ENCODE results near the gene PLA2G4E.

The PLA2G4E gene

DNA sequence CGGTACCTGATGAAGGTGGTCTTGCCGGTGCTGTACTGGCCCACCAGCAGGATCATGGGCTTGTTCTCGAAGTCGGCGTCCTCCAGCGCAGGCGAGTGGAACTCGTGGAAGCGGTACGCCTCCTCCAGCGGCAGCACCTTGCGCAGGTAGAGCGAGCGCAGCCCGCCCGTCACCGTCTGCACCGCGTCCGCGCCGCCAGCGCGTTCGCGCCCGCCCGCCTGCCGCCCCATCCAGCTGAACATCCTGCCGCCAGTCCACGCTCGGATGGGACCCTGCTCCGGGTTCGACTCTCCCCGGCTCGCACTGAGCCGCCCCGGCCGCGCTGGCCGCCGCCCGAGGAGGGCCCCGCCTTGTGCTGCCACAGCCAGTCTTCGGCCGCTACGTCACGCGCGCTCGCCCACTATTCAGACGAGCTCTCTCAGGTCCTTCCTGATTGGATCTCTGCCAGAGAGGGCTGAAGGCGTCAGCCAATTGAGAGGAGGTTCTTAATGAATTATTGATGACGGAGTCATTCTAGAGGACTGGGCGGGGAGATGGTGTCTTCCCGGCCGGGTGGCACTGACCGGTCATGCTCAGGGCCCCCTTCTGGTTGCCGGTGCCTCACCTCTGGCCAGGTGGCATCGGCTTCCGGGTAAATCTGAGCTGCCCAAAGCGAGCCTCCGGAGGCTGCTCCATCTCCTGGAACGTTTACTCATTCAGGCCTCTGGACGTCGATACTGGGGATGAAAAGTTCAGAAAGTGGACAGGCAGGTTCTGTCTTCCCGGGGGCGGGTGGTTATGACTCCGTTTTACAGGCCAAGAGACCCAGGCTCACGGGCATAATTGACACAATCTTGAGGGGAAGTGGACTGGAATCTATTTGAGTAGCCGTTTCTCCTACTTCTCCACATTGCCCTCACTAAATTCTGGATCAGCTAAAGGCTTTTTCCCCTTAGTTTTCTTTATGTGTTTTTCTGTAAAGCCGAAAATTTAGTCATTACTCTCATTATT, 48.3 kb downstream of the PLA2G4E start, which contains the start of gene EHD4:
EHD4 (minus strand) TSS at position 305 of the 990 bp plus-strand sequence; CDS start at position 242, 63 bp downstream.
- DNase-seq, result peak; percentile 97

DNA sequence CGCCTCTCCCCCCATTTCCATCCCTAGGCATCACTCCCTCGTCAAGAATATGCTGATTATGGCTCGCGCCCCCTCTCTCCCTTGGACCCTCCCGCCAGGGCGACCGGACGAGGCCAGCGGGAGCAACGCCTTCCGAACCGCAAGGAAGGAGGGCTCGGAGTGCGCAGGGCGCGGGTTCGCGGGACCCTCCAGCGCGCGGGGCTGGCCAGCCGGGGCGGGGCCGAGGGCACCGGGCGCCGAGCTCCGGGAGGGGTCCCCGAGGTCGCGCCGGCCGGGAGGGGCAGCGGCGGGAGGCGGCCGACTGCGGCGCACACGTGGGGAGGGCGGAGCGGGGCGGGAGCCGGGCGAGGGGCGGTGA, 49.0 kb downstream of the PLA2G4E start:
- DNase-seq, result peak; percentile 38

DNA sequence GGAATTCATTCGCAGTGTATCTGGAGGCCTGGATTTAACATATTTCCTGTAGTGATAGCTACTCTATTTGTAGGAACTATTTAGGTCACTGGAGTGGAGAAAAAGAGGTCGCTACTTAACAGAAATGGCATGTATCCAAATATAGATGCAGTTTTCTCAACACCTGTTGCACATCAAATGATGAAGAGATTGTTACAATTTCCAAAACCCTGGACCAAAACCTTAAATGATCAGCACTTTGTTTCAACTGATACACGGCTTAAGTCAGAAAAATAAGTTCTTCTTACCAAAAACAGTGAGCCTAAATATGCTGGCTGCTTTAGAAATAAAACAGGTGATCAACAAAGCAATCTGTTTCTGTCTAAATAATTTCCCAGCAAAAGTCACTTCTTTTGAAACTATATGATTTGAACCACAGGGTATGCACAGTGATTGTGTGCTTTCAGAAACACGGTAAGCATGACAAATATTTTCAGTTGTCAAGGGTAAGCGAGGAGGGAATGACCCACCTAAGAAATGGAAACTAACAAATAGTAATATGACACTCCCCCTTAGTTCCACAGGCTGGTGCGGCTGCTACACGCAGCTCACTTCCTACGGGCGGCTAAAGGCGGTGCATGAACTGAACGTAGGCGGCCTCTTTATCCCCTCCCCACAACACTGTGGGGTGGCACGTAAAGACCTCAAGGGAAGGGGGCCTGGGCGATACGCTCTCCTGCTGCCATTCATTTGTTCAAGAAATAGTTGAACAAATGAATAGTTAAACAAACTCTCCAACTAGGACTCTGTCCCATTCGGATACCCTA, 49.5 kb downstream of the PLA2G4E start:
- DNase-seq, result peak; percentile 52

DNA sequence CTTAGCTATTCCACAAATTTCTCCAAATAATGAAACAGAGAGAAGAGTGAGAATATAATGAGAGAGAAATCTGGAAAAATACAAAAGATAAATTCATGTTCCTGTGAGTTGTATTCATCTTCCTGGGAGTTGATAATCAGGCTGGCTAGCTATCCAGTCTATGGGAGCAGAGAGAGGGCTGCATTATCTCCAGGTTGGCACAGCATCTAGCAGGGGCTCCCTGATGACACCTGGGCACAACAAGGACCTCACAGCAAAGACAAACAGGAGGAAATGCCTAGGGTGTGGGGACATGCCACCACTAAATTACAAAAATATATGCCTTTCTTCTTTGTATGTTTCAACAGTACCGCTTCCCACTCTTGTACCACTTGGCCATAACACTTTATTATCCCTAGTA, 50.4 kb downstream of the PLA2G4E start:
- no peak for DNase-seq

DNA sequence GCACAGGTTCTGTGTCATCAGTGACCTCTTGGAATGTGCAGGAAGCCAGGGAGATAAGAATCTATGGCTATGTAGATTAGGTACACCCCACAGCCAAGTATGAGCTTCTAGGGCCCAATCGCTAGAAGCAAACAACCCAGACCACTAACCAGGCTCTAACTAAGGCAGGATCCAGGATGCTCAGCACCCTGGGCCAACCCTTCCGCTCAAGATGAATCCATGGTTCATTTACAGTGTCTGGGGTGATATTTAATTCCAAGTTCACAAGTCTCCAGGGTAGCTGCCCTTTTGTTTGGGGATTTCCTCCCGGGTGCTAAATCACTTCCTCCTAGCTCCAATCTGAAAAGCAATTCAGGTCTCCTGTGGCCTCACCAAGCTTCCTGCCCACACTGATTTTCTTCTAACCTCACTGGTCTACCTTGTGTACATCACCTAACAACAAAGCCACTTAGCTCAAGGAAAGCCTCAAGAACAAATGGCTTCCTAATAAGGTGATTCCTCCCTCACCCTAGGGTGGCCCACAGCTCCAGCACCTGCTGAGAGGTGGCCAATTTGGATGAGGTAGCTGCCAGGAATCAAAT, 50.9 kb downstream of the PLA2G4E start:
- DNase-seq, result no peak

DNA sequence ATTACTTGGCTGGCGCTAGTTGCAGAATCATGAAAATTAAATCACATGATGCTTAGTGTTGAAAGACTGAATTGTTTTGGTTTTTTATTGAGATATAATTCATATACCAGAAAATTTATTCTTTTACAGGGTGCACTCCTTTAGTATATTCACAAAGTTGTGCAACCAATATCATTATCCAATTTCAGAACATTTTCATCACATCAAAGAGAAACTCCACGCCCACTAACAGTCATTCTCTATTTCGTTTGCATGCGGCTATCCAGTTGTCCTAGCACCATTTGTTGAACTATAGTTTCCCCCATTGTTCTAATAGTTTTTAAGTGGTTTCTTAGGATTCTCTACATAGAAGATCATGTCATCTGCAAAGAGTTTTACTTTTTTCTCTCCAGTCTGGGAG, 52.1 kb downstream of the PLA2G4E start:
- DNase-seq, result no peak

DNA sequence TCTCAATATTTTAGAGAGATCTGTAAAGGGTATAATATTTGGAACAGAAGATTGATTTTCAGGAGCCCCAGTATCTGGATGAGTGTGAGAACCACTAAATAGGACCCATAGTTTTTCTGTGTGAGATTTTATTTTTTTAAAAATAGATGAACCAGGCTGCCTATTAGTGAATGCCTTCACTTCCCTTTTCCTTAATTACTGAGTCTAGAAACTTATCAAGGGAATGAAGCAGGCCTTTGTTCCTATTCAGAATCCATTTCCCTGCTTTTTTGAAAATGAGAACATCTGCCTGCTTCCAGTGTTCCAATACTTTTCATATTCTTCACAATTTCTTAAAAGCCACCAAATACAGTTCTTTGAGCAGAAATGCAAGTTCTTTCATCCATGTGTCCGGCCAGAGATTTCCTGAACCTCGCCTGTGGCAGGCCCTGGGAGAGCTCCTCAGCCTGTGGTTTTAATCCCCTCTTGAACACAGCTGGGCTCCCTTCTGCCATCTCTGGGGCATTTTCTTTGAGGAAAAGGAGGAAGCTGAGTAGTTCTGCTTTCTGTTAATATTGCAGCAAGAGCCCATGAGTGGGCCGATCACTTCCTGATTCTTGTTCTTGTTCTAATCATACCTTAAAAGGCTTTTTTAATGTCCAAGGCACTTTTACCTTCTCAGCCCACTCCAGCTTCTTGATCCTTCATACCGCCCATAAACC, 53.2 kb downstream of the PLA2G4E start:
- DNase-seq, result no peak

DNA sequence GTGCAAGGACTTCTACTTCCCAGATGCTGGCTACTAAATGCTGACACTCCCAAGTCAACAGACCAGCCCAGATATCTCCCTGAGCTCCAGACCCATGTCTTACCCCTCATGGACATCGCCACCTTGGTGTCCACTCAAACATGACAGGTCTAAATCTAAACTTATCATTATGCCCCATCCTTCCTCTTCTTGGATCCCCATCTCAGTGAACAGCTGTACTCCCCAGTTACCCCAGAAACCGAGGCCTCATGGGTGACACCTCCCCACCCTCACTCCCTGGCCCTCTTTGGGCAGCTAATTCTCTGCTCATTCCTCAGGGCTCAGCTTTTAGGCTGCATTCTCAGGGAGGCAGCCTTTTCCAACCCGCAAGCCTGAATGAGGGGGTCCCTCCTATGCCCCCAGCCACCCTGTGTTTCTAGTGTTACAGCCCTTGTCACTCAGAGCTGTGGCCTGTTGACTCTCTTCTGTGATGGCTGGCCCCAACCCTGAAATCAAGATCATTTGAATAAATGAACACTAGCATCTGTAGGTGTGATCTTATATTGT, 53.8 kb downstream of the PLA2G4E start:
- DNase-seq, result no peak

DNA sequence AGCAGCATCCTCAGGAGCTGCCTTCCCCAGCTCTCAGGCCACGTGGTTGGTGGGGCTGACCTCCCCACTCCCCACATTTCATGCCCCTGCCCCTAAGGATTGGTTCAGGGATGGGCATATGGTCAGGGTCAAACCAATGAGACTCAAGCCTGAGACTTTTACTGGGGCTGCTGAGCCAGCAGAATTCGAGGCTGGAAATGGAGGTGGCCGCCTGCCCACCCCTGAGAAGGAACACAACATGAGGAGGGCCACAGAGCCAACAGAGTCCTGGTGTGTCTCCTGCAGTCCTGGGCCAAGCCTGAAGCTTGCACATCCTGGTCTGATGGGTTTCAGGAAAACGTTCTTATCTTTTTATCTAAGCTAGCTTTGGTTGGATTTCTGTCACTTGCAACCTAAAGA, 54.4 kb downstream of the PLA2G4E start:
- DNase-seq, result no peak

DNA sequence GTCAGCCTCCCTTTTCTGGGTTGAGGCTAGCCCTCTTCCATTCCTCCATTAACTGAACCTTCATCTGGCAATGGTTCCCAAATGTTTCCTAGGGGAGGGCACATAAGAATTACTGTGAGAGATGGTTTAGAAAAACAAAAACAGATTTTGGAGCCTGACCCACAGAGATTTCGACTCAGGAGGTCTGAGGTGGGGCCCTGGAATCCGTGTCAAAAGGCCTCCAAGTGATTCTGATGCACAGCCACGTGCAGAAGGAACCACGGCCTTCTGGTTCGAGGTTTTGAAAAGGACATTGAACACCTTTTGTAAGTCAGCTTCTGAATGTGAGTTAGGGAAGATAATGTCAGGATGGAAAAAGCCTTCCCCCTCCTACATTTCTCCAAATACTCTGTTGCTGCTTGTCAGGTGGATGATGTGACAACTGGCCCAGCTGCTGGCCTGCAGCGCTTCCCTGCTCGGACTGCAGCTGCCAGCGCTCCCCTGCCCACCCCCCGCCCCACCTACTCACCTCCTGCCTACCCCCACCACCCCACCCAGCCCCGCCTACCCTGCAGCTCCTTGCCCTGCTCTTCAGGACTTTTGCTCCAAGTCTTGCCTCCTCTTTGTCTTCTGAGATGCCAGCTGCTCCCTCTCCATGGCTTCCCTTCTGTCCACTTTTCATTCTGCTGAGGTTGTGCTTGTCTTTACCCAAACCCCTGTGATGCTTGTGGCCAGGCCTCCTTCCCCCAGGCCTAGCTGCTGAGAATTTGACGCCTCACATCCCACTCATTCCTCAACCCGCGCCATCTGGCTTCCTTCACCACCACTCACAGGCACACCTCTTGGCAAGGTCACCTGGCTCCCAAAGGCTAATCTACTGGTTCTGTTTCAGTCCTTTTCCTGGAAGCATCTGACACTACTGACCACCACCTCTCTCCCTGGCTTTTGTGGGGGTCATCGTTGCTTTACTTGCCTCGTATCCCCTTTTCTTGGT, 55.1 kb downstream of the PLA2G4E start:
- DNase-seq, result no peak

DNA sequence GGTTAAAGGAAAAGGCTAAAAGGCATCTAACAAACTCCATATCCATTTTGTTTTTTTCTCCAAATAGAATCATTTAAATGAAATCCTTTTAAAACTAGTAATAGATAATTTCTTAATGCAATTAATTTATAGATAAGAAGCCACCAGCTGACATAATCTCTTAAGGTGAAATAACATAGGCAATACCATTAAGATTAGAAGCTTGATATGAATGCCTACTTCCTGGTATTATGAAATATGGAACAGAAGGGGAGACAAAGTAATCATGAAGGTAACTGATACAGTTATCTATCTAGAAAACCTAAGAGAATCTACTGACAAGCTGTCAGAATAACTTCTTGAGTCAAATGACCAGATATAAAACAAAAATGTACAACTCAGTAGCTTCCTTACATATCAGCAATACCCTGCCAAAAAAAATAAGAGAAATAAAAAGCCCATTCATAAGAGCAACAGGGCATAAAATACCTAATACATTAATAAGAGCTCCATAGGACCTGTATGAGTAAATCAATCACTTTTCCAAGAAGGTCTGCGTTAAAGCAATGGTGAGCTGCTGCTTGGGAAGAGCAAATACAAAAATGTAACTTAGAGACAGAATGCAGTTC, 59.1 kb downstream of the PLA2G4E start:
- DNase-seq, result no peak

DNA sequence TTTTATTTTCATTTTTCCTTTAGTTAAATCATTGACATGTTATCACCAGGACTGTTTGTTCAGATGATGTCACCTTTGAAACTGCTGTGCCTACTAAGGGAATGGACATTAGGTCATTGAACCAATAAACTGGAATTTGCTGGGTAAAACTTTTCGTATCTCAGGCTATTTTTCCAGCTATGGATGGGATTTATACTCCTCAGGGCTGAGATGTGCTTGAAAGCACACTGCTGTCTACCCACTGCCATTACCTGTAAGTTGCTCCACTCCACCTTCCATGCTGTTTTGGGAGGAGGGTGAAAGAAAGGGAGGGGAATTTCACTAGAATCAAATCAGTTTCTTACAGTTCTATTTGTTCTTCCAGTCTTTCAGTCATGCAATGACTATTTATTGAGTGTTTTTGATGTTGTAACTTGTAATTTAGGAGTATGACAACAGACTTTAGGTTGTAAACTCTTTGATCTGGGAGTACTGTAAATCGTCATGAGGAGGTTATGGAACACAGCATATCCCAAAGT, 59.8 kb downstream of the PLA2G4E start:
- DNase-seq, result no peak

DNA sequence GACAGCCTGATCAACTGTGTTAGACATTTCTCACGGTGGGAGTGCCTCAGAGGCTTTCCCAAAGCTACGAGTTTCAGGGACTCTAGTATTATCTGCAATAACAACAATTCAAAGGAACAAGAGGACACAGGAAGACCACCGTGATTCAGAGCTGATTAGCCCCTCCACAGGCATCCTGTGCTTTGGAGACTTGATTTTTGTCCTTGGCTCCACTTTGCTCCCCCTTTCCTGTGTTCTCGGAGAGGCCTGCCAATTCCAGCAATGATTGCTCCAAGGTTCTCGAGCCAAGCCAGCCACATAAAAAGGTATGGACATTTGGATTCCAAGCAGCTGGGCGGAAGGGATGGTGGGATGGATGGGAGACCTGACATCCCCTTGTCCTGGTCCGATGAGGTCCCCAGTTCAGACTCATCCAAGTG, 62.8 kb downstream of the PLA2G4E start:
- DNase-seq, result no peak

DNA sequence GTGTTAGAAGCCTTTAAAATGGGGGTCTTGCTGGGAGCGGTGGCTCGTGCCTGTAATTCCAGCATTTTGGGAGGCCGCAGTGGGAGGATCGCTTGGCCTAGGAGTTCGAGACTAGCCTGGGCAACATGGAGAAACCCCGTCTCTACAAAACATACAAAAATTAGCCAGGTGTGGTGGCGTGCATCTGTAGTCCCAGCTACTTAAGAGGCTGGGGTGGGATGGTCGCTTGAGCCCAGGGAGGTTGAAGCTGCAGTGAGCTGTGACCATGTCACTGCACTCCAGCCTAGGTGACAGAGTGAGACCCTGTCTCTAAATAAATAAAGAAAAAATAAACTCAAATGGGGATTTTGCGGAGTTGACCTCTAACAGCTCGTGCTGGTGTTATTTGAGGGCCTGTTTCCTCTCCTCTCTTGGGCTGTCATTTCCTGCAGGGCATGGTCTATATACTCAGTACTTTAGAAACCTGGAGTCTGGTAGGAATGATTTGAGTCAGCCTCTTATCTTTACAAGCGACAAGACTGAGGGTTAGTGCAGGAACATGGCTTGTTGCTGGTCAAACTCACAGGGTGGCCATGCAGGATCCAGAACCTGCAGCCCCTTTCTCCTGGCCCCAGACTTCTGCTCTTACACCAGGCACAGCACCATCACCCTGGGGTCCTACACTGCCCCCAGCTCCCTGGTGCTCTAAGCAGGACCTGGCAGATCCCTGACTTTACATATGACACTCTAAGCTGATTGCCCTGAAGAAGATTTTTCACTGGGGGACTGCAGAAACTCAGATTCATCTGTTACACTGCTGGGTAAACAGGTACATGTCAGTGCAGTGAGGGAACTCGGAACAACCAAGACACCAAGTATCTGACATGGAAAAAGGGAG, 63.6 kb downstream of the PLA2G4E start:
- no peak for DNase-seq

DNA sequence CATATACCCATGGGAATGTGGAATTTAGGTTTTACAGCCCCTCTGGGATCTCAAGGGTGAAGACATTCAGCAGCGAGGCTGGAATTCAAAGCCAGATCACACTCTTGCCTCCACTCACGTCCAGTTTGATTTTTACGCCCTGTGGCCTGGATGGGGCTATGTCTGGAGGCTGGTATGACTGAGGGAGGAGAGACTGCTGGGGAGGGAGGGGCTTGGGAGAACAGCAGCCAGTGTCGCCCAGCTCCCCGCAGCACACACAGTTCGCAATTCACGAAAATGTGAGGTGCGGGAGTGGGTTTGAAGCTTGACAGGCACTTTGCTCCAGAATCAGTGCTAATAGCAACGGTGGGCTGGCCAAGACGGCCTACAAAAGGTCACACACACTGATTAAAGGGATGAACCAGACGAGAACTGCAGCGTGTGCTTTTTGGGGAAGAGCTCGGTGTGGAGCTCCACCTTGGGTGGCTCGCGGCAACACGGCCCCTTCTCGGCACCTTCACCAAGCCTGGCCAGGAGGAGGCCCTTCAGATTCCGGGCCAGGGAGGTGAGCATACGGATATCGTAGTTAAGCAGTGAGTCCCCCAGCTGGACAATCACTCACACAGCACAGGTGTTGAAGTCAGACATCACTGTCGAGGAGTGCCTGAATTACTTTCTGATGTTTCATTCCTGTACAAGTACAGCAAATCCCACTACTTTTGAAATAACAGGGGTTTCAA, 64.9 kb downstream of the PLA2G4E start:
- DNase-seq, result no peak

DNA sequence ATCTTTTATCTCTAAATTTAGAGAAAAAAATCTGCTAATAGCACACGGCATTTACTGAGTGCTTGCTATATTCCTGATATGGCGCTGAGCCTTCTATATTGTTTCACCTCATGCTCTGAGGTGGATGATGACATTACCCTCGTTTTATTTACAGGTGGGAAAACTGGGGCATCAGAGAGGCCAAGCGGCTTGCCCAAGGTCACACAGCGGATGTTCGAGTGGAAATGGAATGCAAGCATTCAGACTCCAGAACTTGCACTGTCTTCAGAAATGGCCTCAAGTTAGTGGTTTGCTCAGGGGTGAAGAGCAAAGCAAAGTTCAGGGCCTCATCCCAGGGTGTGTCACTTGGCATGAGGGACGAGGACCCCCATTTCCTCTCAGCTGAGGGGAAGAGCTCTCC, 65.7 kb downstream of the PLA2G4E start:
- no peak for DNase-seq

DNA sequence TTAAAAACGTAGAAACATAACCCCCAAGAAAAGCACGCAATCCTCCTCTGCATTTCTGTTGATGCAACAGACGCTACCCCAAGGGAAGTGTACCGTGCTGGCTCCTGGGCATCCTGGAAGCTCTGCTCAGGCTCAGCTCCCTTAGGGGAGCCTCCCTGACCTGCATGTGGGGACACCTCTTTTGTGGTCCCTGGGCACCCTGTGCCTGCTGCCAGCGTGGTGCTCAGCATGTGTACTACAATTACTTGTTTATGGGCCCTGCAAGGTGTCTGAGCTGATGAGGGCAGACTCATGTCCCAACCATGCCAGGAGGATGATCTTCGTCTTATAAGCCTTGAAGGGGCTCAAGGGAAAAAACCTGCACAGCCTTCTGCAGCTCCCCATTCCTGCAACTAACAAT, 66.8 kb downstream of the PLA2G4E start:
- DNase-seq, result no peak

DNA sequence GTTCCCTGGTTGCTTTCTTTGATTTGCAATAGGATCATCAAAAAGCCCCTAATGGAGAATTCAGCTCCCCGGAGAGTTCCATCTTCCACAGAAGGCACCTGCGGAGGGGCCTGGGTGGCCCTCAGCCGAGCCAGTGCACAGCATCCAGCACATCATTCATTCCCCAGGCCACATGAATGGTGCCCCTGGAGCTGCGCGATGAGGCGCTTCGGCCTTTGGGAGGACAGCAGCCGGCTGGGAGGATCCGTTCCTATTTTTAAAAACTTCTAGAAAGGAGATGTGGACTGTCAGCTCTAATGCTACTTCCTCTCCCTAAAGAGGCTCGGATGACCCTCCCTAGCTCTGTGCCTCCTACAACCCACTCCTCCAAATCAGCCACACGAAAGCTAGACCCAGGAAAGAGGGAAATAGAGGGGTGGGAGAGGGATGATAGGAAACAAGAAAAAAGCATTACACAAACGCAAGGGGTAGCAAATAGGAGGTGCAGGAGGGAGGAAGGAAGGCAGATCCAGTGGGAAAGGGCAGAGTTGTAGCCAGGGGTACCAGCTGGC, 68.8 kb downstream of the PLA2G4E start:
- DNase-seq, result no peak

DNA sequence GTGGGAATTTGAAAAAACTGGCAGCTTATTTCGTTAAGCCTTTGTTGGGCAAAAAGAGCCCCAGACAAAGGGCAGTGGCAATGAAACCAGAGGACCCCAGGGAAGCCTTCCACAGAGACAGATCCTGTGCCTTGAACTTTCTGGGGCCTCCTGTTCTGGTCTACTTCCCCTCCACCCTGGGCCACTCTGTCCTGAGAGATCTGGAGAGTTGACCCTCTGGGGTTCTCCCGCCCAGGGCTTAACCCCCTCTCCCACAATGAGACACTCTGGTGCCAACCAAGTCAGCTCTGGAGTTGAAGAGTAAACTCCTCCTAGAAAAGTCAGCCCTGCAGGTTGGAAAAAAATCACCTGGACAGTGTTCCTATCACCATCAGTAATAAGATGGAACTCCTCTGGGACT, 69.3 kb downstream of the PLA2G4E start:
- no peak for DNase-seq

All from NCI-H345 (cell line).